Prostate gland (tissue), 2 donors: Measurements from ENCODE around the gene NMNAT1.

Experiments used
- CTCF ChIP-seq, 4 experiments: fragments of 200-600 bp in 2 of 4; fragments of 450-650 bp in 2 of 4; sonication (generic) in 2 of 4; IDR thresholded peaks; 1 replicate in 3 of 4; 2 replicates in 1 of 4; pipeline ENCODE4 v1.5.1; 2016 to 2019; ENCODE audit warnings: antibody characterized with exemption in 4 of 4, mild to moderate bottlenecking in 2 of 4, moderate library complexity in 2 of 4
- POLR2A ChIP-seq: fragments of 450-650 bp; IDR thresholded peaks from one replicate; pipeline ENCODE4 v1.6.1; 2016; ENCODE audit warnings: antibody characterized with exemption, mild to moderate bottlenecking

GRCh38 chr1:9985001-9985400 is 41.7 kb downstream of the NMNAT1 start:
- TF ChIP-seq CTCF (IDR thresholded peaks at IDR 0.05) (no peak), POLR2A (no peak)
